ENCODE results near the gene ANAPC13. TPM values are rescaled to one million over a fixed set of nuclear protein-coding genes. Genes with fewer than 3 reads are reported as not detected.

The ANAPC13 gene
- total RNA-seq, 1 donor from 2014 or later = 100 TPM

DNA sequence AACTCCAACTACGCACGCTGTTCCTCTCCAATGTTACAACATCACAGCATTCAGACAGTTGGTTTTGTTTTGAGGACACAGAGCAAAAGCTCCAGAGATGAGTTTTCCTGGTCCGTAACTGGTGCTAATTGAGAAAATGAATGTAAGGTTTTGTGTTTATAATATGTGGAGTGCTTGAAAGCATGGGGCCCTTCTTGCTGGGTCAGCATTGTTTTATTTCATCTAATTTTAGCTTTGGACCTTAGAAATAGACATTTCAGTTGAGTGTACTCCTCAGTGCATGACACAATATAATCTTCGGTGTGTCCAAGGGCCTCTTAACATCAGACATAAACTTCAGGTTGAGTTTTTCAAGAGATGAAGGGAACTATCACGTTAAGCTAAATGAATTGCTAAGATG lies 37.1 kb downstream of the ANAPC13 start:
- no peak overlapping the region for H3K27ac Mint-ChIP-seq
- no peaks in the 10 kb centered on the region for H3K36me3 Mint-ChIP-seq
- no peak overlapping the region for H2AFZ ChIP-seq (replicated peaks)
- no peaks in the 10 kb centered on the region for H3K27me3 ChIP-seq
- H3K9me3 Mint-ChIP-seq = peaks cover 6% of the 10 kb centered on the region
- no peaks in the 10 kb centered on the region for H3K9me3 ChIP-seq (ENCODE audit: low read depth)
- H3K4me1 ChIP-seq = peaks cover 4% of the 10 kb centered on the region
- H4K20me1 ChIP-seq (ENCODE audit: low read depth) = no peaks in the 10 kb centered on the region
- H3K36me3 ChIP-seq = no peaks in the 10 kb centered on the region
- peaks cover 5% of the 10 kb centered on the region for H3K4me1 Mint-ChIP-seq
- no peaks in the 10 kb centered on the region for H3F3A ChIP-seq (ENCODE audit: low read depth)
- no peak for DNase-seq (ENCODE audit: low spot score)
- H3K79me2 ChIP-seq (ENCODE audit: low read depth) = no peaks in the 10 kb centered on the region
- H3K27ac ChIP-seq = no peak overlapping the region
- H3K4me3 ChIP-seq = no peak overlapping the region
- no peak overlapping the region for H3K9ac ChIP-seq
- no peak overlapping the region for H3K4me3 Mint-ChIP-seq
- no peak overlapping the region for H3K4me2 ChIP-seq
- TF ChIP-seq CTCF (IDR thresholded peaks at IDR 0.05) (no peak), EZH2phosphoT487 (IDR thresholded peaks at IDR 0.05) (no peak), EZH2 (IDR thresholded peaks at IDR 0.05) (no peak)
- peaks cover 7% of the 10 kb centered on the region for H3K27me3 Mint-ChIP-seq (ENCODE audit: insufficient read depth, low read depth)

- Histone ChIP-seq H3K9ac (no peak overlapping the region), H3K4me2 (no peak overlapping the region)
Measured at GRCh38 chr3:134447351-134447750, 38.4 kb downstream of the ANAPC13 start.

GRCh38 chr3:134446800-134447199 lies 39.0 kb downstream of the ANAPC13 start:
- Histone ChIP-seq H2AFZ (replicated peaks) (no peak overlapping the region), H3K9me3 (ENCODE audit: low read depth) (no peaks in the 10 kb centered on the region), H3K4me3 (no peak overlapping the region), H3K79me2 (ENCODE audit: low read depth) (no peaks in the 10 kb centered on the region), H3K27me3 (no peaks in the 10 kb centered on the region), H3K36me3 (no peaks in the 10 kb centered on the region), H3K4me1 (peaks cover 4% of the 10 kb centered on the region), H3F3A (ENCODE audit: low read depth) (no peaks in the 10 kb centered on the region), H3K4me2 (no peak overlapping the region), H4K20me1 (ENCODE audit: low read depth) (no peaks in the 10 kb centered on the region), H3K9ac (no peak overlapping the region), H3K27ac (no peak overlapping the region)
- Mint-ChIP-seq H3K4me3 (no peak overlapping the region), H3K27me3 (ENCODE audit: insufficient read depth, low read depth) (peaks cover 7% of the 10 kb centered on the region), H3K4me1 (peaks cover 3% of the 10 kb centered on the region), H3K36me3 (no peaks in the 10 kb centered on the region), H3K9me3 (peaks cover 6% of the 10 kb centered on the region), H3K27ac (no peak overlapping the region)
- TF ChIP-seq EZH2phosphoT487 (IDR thresholded peaks at IDR 0.05) = no peak
- no peak for TF ChIP-seq EZH2 (IDR thresholded peaks at IDR 0.05)
- TF ChIP-seq CTCF (IDR thresholded peaks at IDR 0.05) = no peak
- DNase-seq (ENCODE audit: low spot score) = no peak

More at GRCh38 chr3:134447351-134447750, 38.4 kb downstream of the ANAPC13 start:
- Histone ChIP-seq H3K79me2 (ENCODE audit: low read depth) (no peaks in the 10 kb centered on the region), H2AFZ (replicated peaks) (no peak overlapping the region), H3K9me3 (ENCODE audit: low read depth) (no peaks in the 10 kb centered on the region), H3F3A (ENCODE audit: low read depth) (no peaks in the 10 kb centered on the region), H3K36me3 (no peaks in the 10 kb centered on the region), H3K4me1 (peaks cover 4% of the 10 kb centered on the region), H3K4me3 (no peak overlapping the region), H3K27ac (no peak overlapping the region), H3K27me3 (no peaks in the 10 kb centered on the region), H4K20me1 (ENCODE audit: low read depth) (no peaks in the 10 kb centered on the region)
- no peak for DNase-seq (ENCODE audit: low spot score)
- Mint-ChIP-seq H3K27ac (peak overlapping the region; percentile 19), H3K4me1 (peaks cover 3% of the 10 kb centered on the region), H3K4me3 (no peak overlapping the region), H3K27me3 (ENCODE audit: insufficient read depth, low read depth) (peaks cover 7% of the 10 kb centered on the region), H3K9me3 (peaks cover 6% of the 10 kb centered on the region), H3K36me3 (no peaks in the 10 kb centered on the region)
- TF ChIP-seq CTCF (IDR thresholded peaks at IDR 0.05) = no peak
- TF ChIP-seq EZH2 (IDR thresholded peaks at IDR 0.05) = no peak
- no peak for TF ChIP-seq EZH2phosphoT487 (IDR thresholded peaks at IDR 0.05)
